ENCODE data around the gene CACNG6. TPM values are rescaled to one million over a fixed set of nuclear protein-coding genes. Genes with fewer than 3 reads are reported as not detected.

CACNG6 gene
- total and polyA plus RNA-seq, 10 of the 15 experiments (the other 5 are each of a cell fraction or from before 2014, with no cell fraction given) = 0.07 TPM; not detected in 9

DNA sequence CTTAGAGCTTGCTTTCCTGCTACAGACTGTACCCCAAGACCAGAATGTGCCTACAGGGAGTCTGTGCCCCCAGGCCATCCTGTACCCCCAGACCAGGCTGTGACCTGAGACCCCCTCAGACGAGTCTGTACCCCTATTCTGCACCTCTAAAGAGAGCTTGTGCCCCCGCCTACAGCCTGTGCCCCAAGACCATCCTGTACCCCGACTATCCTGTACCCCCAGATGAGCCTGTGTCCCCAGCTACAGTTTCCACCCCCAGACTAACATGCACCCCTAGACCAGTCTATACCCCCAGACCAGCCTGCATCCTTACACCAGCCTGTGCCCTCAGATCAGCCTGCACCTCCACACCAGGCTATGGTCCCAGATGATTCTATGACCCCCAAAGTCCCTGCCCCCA, 2.0 kb downstream of the CACNG6 start (continued):
- TF ChIP-seq, protein P1, sequence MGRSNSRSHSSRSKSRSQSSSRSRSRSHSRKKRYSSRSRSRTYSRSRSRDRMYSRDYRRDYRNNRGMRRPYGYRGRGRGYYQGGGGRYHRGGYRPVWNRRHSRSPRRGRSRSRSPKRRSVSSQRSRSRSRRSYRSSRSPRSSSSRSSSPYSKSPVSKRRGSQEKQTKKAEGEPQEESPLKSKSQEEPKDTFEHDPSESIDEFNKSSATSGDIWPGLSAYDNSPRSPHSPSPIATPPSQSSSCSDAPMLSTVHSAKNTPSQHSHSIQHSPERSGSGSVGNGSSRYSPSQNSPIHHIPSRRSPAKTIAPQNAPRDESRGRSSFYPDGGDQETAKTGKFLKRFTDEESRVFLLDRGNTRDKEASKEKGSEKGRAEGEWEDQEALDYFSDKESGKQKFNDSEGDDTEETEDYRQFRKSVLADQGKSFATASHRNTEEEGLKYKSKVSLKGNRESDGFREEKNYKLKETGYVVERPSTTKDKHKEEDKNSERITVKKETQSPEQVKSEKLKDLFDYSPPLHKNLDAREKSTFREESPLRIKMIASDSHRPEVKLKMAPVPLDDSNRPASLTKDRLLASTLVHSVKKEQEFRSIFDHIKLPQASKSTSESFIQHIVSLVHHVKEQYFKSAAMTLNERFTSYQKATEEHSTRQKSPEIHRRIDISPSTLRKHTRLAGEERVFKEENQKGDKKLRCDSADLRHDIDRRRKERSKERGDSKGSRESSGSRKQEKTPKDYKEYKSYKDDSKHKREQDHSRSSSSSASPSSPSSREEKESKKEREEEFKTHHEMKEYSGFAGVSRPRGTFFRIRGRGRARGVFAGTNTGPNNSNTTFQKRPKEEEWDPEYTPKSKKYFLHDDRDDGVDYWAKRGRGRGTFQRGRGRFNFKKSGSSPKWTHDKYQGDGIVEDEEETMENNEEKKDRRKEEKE (IDR thresholded peaks at IDR 0.05) = no peak

DNA sequence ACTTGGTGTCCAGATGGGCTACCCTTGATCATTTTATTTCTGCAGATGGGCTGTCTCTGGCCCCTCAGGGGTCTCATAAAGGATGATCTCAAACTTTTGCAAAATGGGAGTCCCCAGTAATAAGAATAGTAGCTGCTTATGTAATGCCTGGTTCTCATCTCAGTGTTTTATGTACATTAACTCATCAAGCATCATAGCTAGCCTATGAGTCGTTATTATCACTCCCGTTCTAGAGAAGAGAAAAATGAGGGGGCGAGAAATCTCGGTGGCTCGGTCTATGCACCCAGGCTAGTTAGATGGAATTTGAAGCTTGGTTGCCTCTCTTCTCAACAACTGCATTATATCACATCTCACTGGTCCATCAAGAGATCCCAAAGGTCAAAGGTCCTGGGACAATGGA, 3.4 kb downstream of the CACNG6 start:
- H3K4me2 ChIP-seq (ENCODE audit: control insufficient read depth, insufficient read depth) = no peak overlapping the region
- no peak for ATAC-seq
- no peak overlapping the region for H3K27ac ChIP-seq (ENCODE audit: control insufficient read depth, insufficient read depth)
- ChIA-PET POLR2A (no interaction called here), RAD21 (ENCODE audit: unreplicated experiment) (no interaction called here), SMC1A (ENCODE audit: uncharacterized antibody, unreplicated experiment) (no interaction called here), CTCF (no interaction called here)
- H3K79me2 ChIP-seq (ENCODE audit: control insufficient read depth, insufficient read depth, low read length) = no peaks in the 10 kb centered on the region
- TF ChIP-seq, protein P2, sequence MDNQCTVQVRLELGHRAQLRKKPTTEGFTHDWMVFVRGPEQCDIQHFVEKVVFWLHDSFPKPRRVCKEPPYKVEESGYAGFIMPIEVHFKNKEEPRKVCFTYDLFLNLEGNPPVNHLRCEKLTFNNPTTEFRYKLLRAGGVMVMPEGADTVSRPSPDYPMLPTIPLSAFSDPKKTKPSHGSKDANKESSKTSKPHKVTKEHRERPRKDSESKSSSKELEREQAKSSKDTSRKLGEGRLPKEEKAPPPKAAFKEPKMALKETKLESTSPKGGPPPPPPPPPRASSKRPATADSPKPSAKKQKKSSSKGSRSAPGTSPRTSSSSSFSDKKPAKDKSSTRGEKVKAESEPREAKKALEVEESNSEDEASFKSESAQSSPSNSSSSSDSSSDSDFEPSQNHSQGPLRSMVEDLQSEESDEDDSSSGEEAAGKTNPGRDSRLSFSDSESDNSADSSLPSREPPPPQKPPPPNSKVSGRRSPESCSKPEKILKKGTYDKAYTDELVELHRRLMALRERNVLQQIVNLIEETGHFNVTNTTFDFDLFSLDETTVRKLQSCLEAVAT (IDR thresholded peaks at IDR 0.05) = no peak
- TF ChIP-seq ZNF384 (IDR thresholded peaks at IDR 0.05; ENCODE audit: borderline replicate concordance, low read depth, low read length) (no peak), DPF2 (IDR thresholded peaks at IDR 0.05) (no peak), NFYB (IDR thresholded peaks at IDR 0.05; ENCODE audit: insufficient read depth, low read depth, low read length) (no peak), MTA2 (IDR thresholded peaks at IDR 0.05; ENCODE audit: low read depth) (no peak), CREM (IDR thresholded peaks at IDR 0.05; ENCODE audit: low read depth) (no peak), FOXK2 (IDR thresholded peaks at IDR 0.05) (no peak), GABPA (IDR thresholded peaks at IDR 0.05; ENCODE audit: low read depth) (no peak)
- TF ChIP-seq, protein P3, sequence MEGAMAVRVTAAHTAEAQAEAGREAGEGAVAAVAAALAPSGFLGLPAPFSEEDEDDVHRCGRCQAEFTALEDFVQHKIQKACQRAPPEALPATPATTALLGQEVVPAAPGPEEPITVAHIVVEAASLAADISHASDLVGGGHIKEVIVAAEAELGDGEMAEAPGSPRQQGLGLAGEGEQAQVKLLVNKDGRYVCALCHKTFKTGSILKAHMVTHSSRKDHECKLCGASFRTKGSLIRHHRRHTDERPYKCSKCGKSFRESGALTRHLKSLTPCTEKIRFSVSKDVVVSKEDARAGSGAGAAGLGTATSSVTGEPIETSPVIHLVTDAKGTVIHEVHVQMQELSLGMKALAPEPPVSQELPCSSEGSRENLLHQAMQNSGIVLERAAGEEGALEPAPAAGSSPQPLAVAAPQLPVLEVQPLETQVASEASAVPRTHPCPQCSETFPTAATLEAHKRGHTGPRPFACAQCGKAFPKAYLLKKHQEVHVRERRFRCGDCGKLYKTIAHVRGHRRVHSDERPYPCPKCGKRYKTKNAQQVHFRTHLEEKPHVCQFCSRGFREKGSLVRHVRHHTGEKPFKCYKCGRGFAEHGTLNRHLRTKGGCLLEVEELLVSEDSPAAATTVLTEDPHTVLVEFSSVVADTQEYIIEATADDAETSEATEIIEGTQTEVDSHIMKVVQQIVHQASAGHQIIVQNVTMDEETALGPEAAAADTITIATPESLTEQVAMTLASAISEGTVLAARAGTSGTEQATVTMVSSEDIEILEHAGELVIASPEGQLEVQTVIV (IDR thresholded peaks at IDR 0.05; ENCODE audit: borderline replicate concordance, partially characterized antibody) = no peak
- H3K9ac ChIP-seq (ENCODE audit: control insufficient read depth, insufficient read depth, low read length) = no peak overlapping the region
- no peak for FAIRE-seq
- no peak overlapping the region for H2AFZ ChIP-seq (ENCODE audit: control insufficient read depth, low read depth, low read length)
- in situ Hi-C loops (cut with MboI) = no loop called here
- no peaks in the 10 kb centered on the region for H3K27me3 ChIP-seq (replicated peaks in 1 of 2; ENCODE audit: control insufficient read depth in 2 of 2, insufficient read depth in 2 of 2, low read length in 1 of 2)
- no TSS peak for BruUV-seq (replicated peaks)
- intact Hi-C loops (cut with micrococcal nuclease; ENCODE audit: unreplicated experiment) = no loop called here
- no peaks in the 10 kb centered on the region for H4K20me1 ChIP-seq (ENCODE audit: control insufficient read depth, insufficient read depth)
- no peaks in the 10 kb centered on the region; the same call in 2 of the 3 replicates for H3K9me3 ChIP-seq (replicated peaks; ENCODE audit: control insufficient read depth, insufficient read depth, low read length)
- H3K36me3 ChIP-seq (ENCODE audit: control insufficient read depth in 2 of 2, insufficient read depth in 2 of 2, low read length in 1 of 2) = no peaks in the 10 kb centered on the region
- no peak overlapping the region for H3K4me3 ChIP-seq
- 1% methylated on average over 5 of the region's 5 CpGs for WGBS (ENCODE audit: insufficient coverage, insufficient replicate concordance, low lambda C conversion rate, missing lambda C conversion rate)
- H3K4me1 ChIP-seq (ENCODE audit: control insufficient read depth, insufficient read depth, low read length) = no peaks in the 10 kb centered on the region
- DNase-seq (ENCODE audit: low read depth, low spot score) = no peak
